Cortex of kidney (tissue), 1 donor: ENCODE measurements around the gene FN3KRP.

ENCODE experiments used
- DNase-seq: peaks from one replicate; lab custom pipeline; 2025; lab: John Stamatoyannopoulos, UW

Gene FN3KRP

GRCh38 chr17:82687871-82688270 is 28.6 kb upstream of the FN3KRP start:
- no peak for DNase-seq

DNA sequence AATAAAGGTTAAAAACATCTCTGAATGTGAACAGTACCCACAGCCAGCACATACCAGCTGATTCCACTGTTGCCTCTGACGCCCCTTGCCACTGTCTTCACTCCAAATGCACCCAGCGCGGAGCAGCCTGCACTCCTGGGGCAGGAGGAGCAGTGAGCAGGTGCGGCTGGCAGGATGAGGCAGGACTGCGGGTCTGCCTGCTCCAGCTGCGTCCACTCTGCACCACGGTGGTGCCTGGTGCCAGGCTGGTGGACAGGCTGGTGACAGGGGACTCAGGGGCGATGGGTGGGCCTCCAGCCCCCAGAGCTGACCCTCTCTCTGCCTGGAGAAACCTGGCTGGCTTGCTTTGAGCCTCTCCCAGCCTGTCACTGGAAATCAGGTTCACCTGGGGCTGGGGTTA is 27.4 kb upstream of the FN3KRP start:
- DNase-seq, result no peak

GRCh38 chr17:82690786-82691489 is 25.6 kb upstream of the FN3KRP start:
- DNase-seq, result no peak

DNA sequence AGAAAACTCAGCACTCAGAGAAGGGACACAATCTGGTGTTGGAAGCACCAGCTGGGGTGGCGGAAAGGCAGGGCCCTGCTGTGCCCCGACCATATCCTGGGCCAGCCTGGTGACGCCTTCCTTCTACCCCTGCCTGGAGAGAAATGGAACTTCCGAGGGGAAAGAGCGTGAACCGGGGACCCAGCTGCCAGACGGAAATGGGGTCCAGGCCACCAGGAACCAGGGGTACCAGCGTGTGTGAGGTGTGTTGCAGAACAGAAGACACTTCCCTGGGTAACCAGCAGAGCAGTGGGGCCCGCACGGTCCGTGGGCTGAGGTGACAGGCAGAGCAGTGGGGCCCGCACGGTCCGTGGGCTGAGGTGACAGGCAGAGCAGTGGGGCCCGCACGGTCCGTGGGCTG is 24.8 kb upstream of the FN3KRP start:
- DNase-seq, result no peak

DNA sequence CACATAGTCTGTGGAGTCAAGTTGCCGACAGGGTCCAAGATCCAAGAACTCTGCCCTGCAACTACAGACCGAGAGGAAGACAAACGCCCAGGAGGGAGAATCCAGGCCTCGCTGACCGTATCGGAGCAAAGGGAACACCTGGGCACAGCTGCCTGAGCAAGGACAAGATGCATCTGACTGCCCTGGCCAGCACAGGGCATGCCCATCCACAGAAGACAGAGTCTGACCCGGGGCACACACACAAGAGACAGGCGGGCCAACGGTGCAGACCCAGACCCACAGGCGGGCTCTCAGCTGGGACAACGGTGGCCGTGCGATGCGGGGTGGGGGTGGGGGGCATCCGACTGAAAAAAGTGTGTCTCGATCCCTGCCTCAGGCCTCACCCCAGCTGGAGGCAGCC is 24.2 kb upstream of the FN3KRP start:
- DNase-seq, result no peak

GRCh38 chr17:82693168-82693867 is 23.2 kb upstream of the FN3KRP start:
- no peak for DNase-seq

DNA sequence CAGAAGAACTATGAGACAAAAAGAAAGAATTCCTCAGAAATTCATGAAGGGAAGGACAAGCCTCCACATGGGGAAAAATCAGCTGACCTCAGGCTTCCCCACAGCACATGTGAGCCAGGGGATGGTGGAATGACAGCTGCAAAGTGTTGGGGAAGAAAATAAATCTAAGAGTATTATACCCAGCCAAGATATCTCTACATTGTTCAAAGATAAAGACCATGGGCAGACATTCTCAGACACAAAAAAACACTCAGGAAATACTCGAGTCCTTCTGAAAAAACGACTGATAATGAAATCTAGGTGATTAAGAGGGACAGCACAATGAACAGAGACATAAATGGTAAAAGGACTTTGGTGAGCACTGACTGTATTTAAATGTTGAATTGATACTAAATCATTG is 21.9 kb upstream of the FN3KRP start:
- no peak for DNase-seq

- DNase-seq, result no peak
Measured at GRCh38 chr17:82696259-82696658, 20.2 kb upstream of the FN3KRP start.

GRCh38 chr17:82696916-82697807 is 19.3 kb upstream of the FN3KRP start:
- DNase-seq, result no peak

- no peak for DNase-seq
Measured at GRCh38 chr17:82697808-82698064, 18.8 kb upstream of the FN3KRP start.

GRCh38 chr17:82698065-82698973 is 18.2 kb upstream of the FN3KRP start, which contains the start of gene RAB40B:
RAB40B (minus strand) TSS chr17:82698698; CDS start chr17:82698596, 102 bp downstream.
- no peak for DNase-seq

DNA sequence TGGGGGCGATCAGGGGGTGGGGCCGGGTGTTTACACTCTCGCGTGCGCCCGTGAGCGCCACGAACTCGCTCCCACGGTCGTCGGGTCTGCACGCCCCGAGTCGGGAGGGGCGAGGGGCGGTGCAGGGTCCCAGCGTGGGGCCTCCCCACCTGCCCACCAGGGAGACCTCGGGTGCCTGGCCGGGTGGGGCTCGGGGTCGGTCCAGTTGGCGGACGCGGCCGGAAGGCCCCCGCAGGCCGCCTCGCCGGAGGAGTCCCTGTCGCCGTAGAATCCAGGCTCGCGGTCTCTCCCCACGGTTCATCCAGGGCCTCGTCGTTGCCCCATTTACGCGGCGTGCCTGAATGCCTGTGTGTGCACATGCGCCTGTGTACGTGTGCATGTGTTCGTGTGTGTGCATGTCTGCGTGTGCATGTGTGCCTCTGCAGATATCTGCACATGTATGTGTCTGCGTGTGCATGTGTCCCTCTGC is 17.5 kb upstream of the FN3KRP start:
- no peak for DNase-seq

GRCh38 chr17:82699551-82699950 is 17.0 kb upstream of the FN3KRP start:
- no peak for DNase-seq

DNA sequence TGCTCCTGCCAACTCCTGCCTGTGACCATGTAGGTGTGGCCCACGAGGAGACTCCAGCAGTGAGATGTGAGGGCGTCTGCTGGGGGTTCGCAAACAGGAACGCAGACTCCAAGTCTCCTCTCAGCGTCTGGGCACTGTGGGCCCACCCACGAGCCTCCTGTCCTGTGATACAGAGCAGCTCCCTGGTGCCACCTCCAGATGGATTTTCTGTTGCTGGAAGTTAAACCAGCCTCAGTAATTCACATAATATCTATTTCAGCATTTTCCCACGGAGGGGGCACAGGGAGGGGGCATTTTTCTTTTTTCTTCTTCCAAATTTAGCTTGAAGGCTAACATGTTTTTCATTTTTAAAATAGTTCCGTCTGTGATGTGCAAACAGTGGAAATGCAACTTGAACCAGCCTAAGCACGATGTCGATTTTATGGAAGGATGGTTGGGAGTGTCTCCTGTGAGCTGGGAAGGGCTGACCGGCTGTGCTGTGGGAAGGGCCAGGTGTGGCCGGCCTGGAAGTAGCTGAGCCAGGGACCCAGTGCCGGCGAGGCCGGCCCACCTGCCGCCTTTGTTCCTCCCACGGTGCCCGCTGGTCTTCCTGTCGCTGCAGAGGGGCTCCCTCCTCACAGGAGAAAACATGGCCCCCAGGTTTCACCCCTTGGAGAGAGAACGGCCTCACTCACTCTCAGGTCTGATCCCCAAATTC is 14.1 kb upstream of the FN3KRP start:
- DNase-seq, result no peak

DNA sequence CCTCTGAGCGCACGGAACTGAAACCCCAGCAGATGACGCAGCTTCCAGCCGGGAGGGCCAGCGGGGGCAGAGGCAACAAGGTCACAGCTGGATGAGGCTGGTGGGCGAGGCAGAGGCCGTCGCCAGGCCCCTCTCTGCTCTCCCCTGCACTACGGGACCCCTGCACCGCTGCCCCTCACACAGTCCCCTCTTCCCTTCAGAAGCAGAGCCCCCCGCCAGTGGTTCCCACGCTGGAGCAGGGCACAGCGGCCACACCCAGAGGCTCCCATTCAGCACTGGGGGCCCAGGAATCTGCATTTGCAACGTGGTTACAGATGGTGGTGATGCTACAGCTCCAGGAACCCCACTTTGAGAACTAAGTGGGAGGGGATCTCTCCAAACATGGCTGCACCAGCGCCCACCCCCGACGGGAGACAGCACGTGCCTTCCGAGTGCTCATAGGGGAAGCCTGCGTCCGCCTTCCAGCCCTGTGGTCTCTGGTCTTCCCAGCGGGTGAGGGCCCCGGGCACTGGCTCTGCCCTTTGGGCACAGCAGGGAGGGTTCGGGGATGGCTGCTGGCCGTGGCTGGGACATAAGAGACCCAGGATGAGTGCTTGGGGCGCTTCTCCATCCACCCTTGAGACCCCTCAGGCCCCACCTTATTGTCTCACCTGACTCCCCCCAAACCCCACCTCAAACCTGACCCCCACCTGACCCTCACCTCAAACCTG is 13.3 kb upstream of the FN3KRP start:
- DNase-seq, result no peak

DNA sequence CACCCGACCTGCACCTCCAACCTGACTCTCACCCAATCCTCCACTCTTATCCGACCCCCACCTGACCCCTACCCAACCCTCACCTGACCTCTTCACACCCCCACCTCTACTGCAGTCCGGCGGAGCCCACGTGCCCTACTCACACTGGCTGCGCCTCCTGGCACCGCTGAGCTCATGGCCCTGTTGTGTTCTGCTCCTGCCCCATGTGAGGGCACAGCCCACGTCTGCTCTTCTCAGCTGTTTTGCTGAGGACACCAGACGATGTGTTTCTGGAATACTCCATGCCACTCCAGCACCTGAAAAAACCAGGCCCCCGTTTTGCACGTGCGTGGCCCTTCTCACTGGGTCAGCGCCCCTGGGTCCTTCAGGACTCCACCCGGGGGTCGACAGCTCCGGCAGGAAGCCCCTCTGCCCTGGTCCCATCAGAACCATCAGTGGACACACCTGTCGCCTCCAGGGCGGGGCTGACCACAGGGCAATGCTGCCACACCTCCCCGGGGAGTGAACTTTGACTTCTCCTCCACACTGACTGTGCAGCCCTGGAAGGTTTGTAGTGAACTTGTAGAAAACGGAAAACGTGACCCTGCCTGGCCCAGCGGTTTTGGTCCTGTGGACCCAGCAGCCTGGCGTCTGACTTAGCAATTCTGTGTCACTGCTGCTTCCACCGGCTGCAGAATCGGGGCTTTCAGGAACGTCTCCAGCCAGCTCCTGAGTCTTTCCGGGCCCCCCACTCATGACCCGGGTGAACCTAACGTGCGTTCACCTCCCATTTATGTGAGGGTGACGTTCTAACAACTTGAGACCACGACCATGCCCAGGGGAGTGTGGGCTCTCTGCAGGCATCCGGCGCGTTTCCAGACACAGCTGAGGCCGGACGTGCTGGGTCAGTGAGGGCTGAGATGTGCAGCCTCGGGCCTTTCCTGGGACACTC is 12.3 kb upstream of the FN3KRP start:
- DNase-seq, result no peak

DNA sequence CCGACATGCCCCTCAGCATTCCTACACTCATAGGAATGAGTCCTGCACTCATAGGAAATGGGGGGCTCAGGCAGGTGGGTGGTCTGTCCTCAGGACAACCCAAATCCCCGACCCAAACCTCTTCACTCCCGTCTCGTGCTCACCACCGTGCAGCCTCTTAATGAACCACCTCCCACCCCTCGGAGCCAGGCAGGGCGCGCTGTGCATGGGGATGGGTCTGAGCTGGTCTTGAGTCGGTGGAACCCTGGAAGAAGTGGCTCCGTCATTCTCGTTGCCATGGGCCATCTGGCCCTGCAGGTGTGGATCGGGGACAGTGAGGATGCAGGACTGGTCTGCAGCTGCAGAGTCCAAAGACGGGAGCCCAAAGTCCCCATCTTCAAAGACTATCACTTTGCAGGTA is 11.6 kb upstream of the FN3KRP start:
- no peak for DNase-seq

DNA sequence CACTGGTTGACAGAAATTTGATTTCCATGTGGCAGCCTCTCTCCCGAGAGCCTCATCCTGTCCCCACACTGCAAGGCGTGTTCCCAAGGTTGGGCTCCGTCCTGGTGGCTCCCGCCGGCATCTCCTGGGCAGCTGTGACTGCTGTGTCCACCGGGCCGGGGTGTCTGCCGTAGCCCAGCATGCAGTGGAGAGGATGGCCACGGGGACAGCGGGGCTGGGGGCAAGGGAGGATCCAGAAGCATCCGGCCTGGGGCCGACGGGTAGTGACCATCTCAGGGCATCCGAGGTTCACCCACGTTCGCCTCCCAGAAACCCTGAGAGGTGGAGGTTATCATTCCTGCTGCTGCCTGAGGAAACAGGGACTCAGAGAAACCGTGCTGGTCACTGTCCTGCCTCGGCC is 10.8 kb upstream of the FN3KRP start:
- DNase-seq, result no peak

DNA sequence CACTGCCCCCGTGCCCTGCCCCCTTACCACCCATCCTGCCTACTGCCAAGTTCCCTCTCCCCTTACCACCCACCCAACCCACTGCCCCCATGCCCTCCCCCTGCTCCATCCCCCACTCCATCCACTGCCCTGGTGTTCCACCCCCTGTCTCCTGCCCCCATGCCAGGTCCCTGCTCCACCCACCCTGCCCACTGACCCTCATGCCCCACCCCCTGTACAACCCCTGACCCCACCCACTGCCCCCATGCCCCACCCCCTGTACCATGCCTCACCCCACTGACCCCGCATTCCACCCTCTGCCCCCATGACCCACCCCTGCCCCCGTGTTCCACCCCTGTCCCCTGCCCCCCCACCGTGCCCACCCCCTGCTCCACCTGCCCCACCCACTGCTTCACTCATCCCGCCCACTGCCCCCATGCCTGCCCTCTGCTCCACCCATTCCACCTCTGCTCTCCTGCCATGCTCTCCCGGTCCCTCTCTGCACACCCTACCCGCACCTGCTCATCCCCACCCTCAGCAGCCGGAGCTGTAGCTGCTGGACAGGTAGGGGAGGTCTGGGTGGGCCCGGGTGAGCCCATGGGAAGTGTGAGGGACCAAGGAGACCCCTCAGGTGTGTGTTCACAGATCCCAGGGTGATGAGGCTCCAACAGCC is 7.4 kb upstream of the FN3KRP start:
- no peak for DNase-seq
